Measurements from ENCODE around the gene PBXIP1.

PBXIP1 gene

GRCh38 chr1:154937085-154937987 is 18.6 kb downstream of the PBXIP1 start:
- Histone ChIP-seq H3K9ac (ENCODE audit: low read depth, low read length) (peak overlapping the region; percentile 97), H3K4me1 (ENCODE audit: insufficient read depth, low read length) (peaks cover 10% of the 10 kb centered on the region; the same call in 1 of the 2 replicates), H3K4me3 (ENCODE audit: low read length) (peak overlapping the region; percentile 73), H3K27ac (ENCODE audit: low read length) (peak overlapping the region; percentile 93), H3K9me3 (ENCODE audit: insufficient read depth, low read depth, low read length) (no peaks in the 10 kb centered on the region), H3K36me3 (ENCODE audit: insufficient read depth, low read depth, low read length) (no peaks in the 10 kb centered on the region), H3K27me3 (ENCODE audit: insufficient read depth, low read length) (peaks cover 5% of the 10 kb centered on the region; the same call in 1 of the 2 replicates)

- Histone ChIP-seq H3K4me1 (ENCODE audit: insufficient read depth, low read length) (peaks cover 10% of the 10 kb centered on the region; the same call in 1 of the 2 replicates), H3K27me3 (ENCODE audit: insufficient read depth, low read length) (peaks cover 5% of the 10 kb centered on the region; the same call in 1 of the 2 replicates), H3K27ac (ENCODE audit: low read length) (peak within 1 kb of the TSS; percentile 93), H3K36me3 (ENCODE audit: insufficient read depth, low read depth, low read length) (no peaks in the 10 kb centered on the region), H3K4me3 (ENCODE audit: low read length) (peak within 1 kb of the TSS; percentile 73), H3K9ac (ENCODE audit: low read depth, low read length) (peak within 1 kb of the TSS; percentile 97), H3K9me3 (ENCODE audit: insufficient read depth, low read depth, low read length) (no peaks in the 10 kb centered on the region)
These were observed 19.3 kb downstream of the PBXIP1 start, which contains the start of gene PMVK for GRCh38 chr1:154936555-154937084. Gene PMVK, minus strand, starts transcription at chr1:154936719. Its CDS starts 34 bp downstream, at chr1:154936685.

GRCh38 chr1:154935749-154936554 is 19.9 kb downstream of the PBXIP1 start:
- H3K9me3 ChIP-seq (ENCODE audit: insufficient read depth, low read depth, low read length): no peaks in the 10 kb centered on the region
- peaks cover 10% of the 10 kb centered on the region; the same call in 1 of the 2 replicates for H3K4me1 ChIP-seq (ENCODE audit: insufficient read depth, low read length)
- H3K27ac ChIP-seq (ENCODE audit: low read length): peak overlapping the region; percentile 93
- peak overlapping the region; percentile 73 for H3K4me3 ChIP-seq (ENCODE audit: low read length)
- H3K36me3 ChIP-seq (ENCODE audit: insufficient read depth, low read depth, low read length): no peaks in the 10 kb centered on the region
- H3K27me3 ChIP-seq (ENCODE audit: insufficient read depth, low read length): peaks cover 5% of the 10 kb centered on the region; the same call in 1 of the 2 replicates
- H3K9ac ChIP-seq (ENCODE audit: low read depth, low read length): peak overlapping the region; percentile 97

- Histone ChIP-seq H3K9me3 (ENCODE audit: insufficient read depth, low read depth, low read length) (no peaks in the 10 kb centered on the region), H3K27me3 (ENCODE audit: insufficient read depth, low read length) (peaks cover 5% of the 10 kb centered on the region; the same call in 1 of the 2 replicates), H3K36me3 (ENCODE audit: insufficient read depth, low read depth, low read length) (no peaks in the 10 kb centered on the region), H3K4me3 (ENCODE audit: low read length) (no peak overlapping the region), H3K4me1 (ENCODE audit: insufficient read depth, low read length) (0 out of 2 replicates have a peak, but pooled peaks cover 2% of the 10 kb centered on the region), H3K9ac (ENCODE audit: low read depth, low read length) (no peak overlapping the region), H3K27ac (ENCODE audit: low read length) (no peak overlapping the region)
These were observed 21.4 kb downstream of the PBXIP1 start for GRCh38 chr1:154934358-154934948.

- 0 out of 2 replicates have a peak, but pooled peaks cover 2% of the 10 kb centered on the region for H3K4me1 ChIP-seq (ENCODE audit: insufficient read depth, low read length)
- H3K4me3 ChIP-seq (ENCODE audit: low read length): no peak overlapping the region
- peaks cover 5% of the 10 kb centered on the region; the same call in 1 of the 2 replicates for H3K27me3 ChIP-seq (ENCODE audit: insufficient read depth, low read length)
- peaks cover 9% of the 10 kb centered on the region; the same call in 1 of the 2 replicates for H3K36me3 ChIP-seq (ENCODE audit: insufficient read depth, low read depth, low read length)
- no peaks in the 10 kb centered on the region for H3K9me3 ChIP-seq (ENCODE audit: insufficient read depth, low read depth, low read length)
- H3K9ac ChIP-seq (ENCODE audit: low read depth, low read length): no peak overlapping the region
- H3K27ac ChIP-seq (ENCODE audit: low read length): no peak overlapping the region
These were observed 23.9 kb downstream of the PBXIP1 start for GRCh38 chr1:154931940-154932487.

GRCh38 chr1:154926201-154926600 is 29.7 kb downstream of the PBXIP1 start:
- peaks cover 40% of the 10 kb centered on the region for H3K36me3 ChIP-seq (ENCODE audit: insufficient read depth, low read depth, low read length)
- no peaks in the 10 kb centered on the region for H3K4me1 ChIP-seq (ENCODE audit: insufficient read depth, low read length)
- no peak overlapping the region for H3K9ac ChIP-seq (ENCODE audit: low read depth, low read length)

GRCh38 chr1:154925335-154926170 is 30.3 kb downstream of the PBXIP1 start:
- no peak overlapping the region for H3K9ac ChIP-seq (ENCODE audit: low read depth, low read length)
- no peaks in the 10 kb centered on the region for H3K27me3 ChIP-seq (ENCODE audit: insufficient read depth, low read length)
- no peaks in the 10 kb centered on the region for H3K9me3 ChIP-seq (ENCODE audit: insufficient read depth, low read depth, low read length)
- no peaks in the 10 kb centered on the region for H3K4me1 ChIP-seq (ENCODE audit: insufficient read depth, low read length)
- peaks cover 40% of the 10 kb centered on the region for H3K36me3 ChIP-seq (ENCODE audit: insufficient read depth, low read depth, low read length)
- no peak overlapping the region for H3K4me3 ChIP-seq (ENCODE audit: low read length)
- no peak overlapping the region for H3K27ac ChIP-seq (ENCODE audit: low read length)

More at GRCh38 chr1:154926201-154926600, 29.7 kb downstream of the PBXIP1 start:
- Histone ChIP-seq H3K27ac (ENCODE audit: low read length) (no peak overlapping the region), H3K4me3 (ENCODE audit: low read length) (no peak overlapping the region), H3K9me3 (ENCODE audit: insufficient read depth, low read depth, low read length) (no peaks in the 10 kb centered on the region), H3K27me3 (ENCODE audit: insufficient read depth, low read length) (no peaks in the 10 kb centered on the region)

GRCh38 chr1:154923695-154924094 is 32.2 kb downstream of the PBXIP1 start:
- Histone ChIP-seq H3K4me3 (ENCODE audit: low read length) (no peak overlapping the region), H3K27ac (ENCODE audit: low read length) (no peak overlapping the region), H3K27me3 (ENCODE audit: insufficient read depth, low read length) (no peaks in the 10 kb centered on the region), H3K9me3 (ENCODE audit: insufficient read depth, low read depth, low read length) (no peaks in the 10 kb centered on the region), H3K9ac (ENCODE audit: low read depth, low read length) (no peak overlapping the region), H3K4me1 (ENCODE audit: insufficient read depth, low read length) (no peaks in the 10 kb centered on the region), H3K36me3 (ENCODE audit: insufficient read depth, low read depth, low read length) (peaks cover 35% of the 10 kb centered on the region)

- Histone ChIP-seq H3K27me3 (ENCODE audit: insufficient read depth, low read length) (no peaks in the 10 kb centered on the region), H3K4me1 (ENCODE audit: insufficient read depth, low read length) (no peaks in the 10 kb centered on the region), H3K4me3 (ENCODE audit: low read length) (no peak overlapping the region), H3K27ac (ENCODE audit: low read length) (no peak overlapping the region), H3K9me3 (ENCODE audit: insufficient read depth, low read depth, low read length) (peaks cover 8% of the 10 kb centered on the region; the same call in 1 of the 2 replicates), H3K9ac (ENCODE audit: low read depth, low read length) (no peak overlapping the region), H3K36me3 (ENCODE audit: insufficient read depth, low read depth, low read length) (no peaks in the 10 kb centered on the region)
These were observed 42.6 kb downstream of the PBXIP1 start for GRCh38 chr1:154913273-154913672.

GRCh38 chr1:154912755-154913154 is 43.1 kb downstream of the PBXIP1 start:
- no peaks in the 10 kb centered on the region for H3K36me3 ChIP-seq (ENCODE audit: insufficient read depth, low read depth, low read length)
- no peaks in the 10 kb centered on the region for H3K27me3 ChIP-seq (ENCODE audit: insufficient read depth, low read length)
- H3K9me3 ChIP-seq (ENCODE audit: insufficient read depth, low read depth, low read length): peaks cover 13% of the 10 kb centered on the region
- H3K4me1 ChIP-seq (ENCODE audit: insufficient read depth, low read length): no peaks in the 10 kb centered on the region
- no peak overlapping the region for H3K4me3 ChIP-seq (ENCODE audit: low read length)
- no peak overlapping the region for H3K27ac ChIP-seq (ENCODE audit: low read length)
- H3K9ac ChIP-seq (ENCODE audit: low read depth, low read length): no peak overlapping the region
